ENCODE measurements around the gene SH3GL2. TPM values are rescaled to one million over a fixed set of nuclear protein-coding genes. Genes with fewer than 3 reads are reported as not detected.

Gene SH3GL2
- total RNA-seq, 2 donors from 2014 or later: 0.78 to 1.3 TPM

- H3K4me3 ChIP-seq: no peak overlapping the region
- 49 to 60% methylated on average over 5 of the region's 5 CpGs for WGBS, 2 donors
- H3K36me3 ChIP-seq (replicated peaks in 1 of 2; ENCODE audit: insufficient read depth in 1 of 2, low read depth in 2 of 2): no peaks in the 10 kb centered on the region
- ATAC-seq (no peak), DNase-seq (no peak)
- intact Hi-C loops (cut with DNase I): no loop called here
- no peaks in the 10 kb centered on the region for H3K27me3 ChIP-seq
- TF ChIP-seq POLR2A (IDR thresholded peaks at IDR 0.05) (no peak), CTCF (IDR thresholded peaks at IDR 0.05) (no peak)
- peaks cover 0 to 10% (median 0%) of the 10 kb centered on the region in 3 donors for H3K9me3 ChIP-seq
- no peak overlapping the region for H3K27ac ChIP-seq
- H3K4me1 ChIP-seq: no peaks in the 10 kb centered on the region
Measured at GRCh38 chr9:17839776-17840175, 260.9 kb downstream of the SH3GL2 start.

- TF ChIP-seq POLR2A (IDR thresholded peaks at IDR 0.05): no peak
- no peak for TF ChIP-seq CTCF (IDR thresholded peaks at IDR 0.05)
- ATAC-seq (no peak), DNase-seq (no peak)
- Histone ChIP-seq H3K9me3 (peaks cover 0 to 12% (median 0%) of the 10 kb centered on the region in 3 donors), H3K4me1 (no peaks in the 10 kb centered on the region), H3K27ac (no peak overlapping the region), H3K4me3 (no peak overlapping the region), H3K36me3 (replicated peaks in 1 of 2; ENCODE audit: insufficient read depth in 1 of 2, low read depth in 2 of 2) (no peaks in the 10 kb centered on the region), H3K27me3 (no peaks in the 10 kb centered on the region)
- intact Hi-C loops (cut with DNase I): no loop called here
- WGBS, 2 donors: 94 to 100% methylated on average over 1 of the region's 1 CpG
Measured at GRCh38 chr9:17843236-17843635, 264.4 kb downstream of the SH3GL2 start.
